Measurements from ENCODE around the gene GPR89B. TPM values are rescaled to one million over a fixed set of nuclear protein-coding genes. Genes with fewer than 3 reads are reported as not detected.

The GPR89B gene
- total RNA-seq, 2 experiments from 2014 or later: 10.0 to 12.4 TPM

- H3K4me1 Mint-ChIP-seq (ENCODE audit: low read depth): peaks cover 8% of the 10 kb centered on the region
- Histone ChIP-seq H3K36me3 (ENCODE audit: insufficient read depth, low read length) (no peaks in the 10 kb centered on the region), H3K4me3 (ENCODE audit: low read length) (no peak overlapping the region), H3K27me3 (ENCODE audit: control insufficient read depth in 1 of 2, insufficient read depth in 2 of 2, low read length in 2 of 2) (no peaks in the 10 kb centered on the region), H3K9me3 (ENCODE audit: control insufficient read depth in 1 of 2, insufficient read depth in 1 of 2, low read length in 2 of 2) (no peaks in the 10 kb centered on the region), H3K4me1 (ENCODE audit: insufficient read depth, low read length) (peaks cover 2% of the 10 kb centered on the region), H3K27ac (ENCODE audit: low read depth in 1 of 2, low read length in 2 of 2) (no peak overlapping the region)
- intact Hi-C loops (cut with DNase I, micrococcal nuclease): loop anchor here (1.0 to 5.0 kb wide), 7 partner anchors 168 to 620 kb away; no protein-coding TSS in a partner anchor
- TF ChIP-seq CTCF (IDR thresholded peaks at IDR 0.05): peak; percentile 99
- H3K36me3 Mint-ChIP-seq (ENCODE audit: low read depth): no peaks in the 10 kb centered on the region
- DNase-seq (peak in 11 of 14 experiments; percentile 4 to 67 (median 15)), ATAC-seq (ENCODE audit: poor library complexity) (peak; percentile 48)
- no peak overlapping the region for H3K4me3 Mint-ChIP-seq
- peaks cover 5% of the 10 kb centered on the region for H3K27me3 Mint-ChIP-seq
- CTCF ChIA-PET: interaction anchor here (0.6 to 1.8 kb wide), 17 partner anchors 8 to 619 kb away, joined by 3 to 21 read pairs (median 5); partner anchors contain the start of genes BCL9 and GJA8
- POLR2A ChIA-PET: interaction anchor here (1.0 to 1.2 kb wide), 2 partner anchors 293 to 619 kb away, joined by 3 read pairs; no protein-coding TSS in a partner anchor
- no peaks in the 10 kb centered on the region for H3K9me3 Mint-ChIP-seq
- H3K27ac Mint-ChIP-seq: no peak overlapping the region
Measured at GRCh38 chr1:147892731-147893214, 35.4 kb upstream of the GPR89B start.

- Histone ChIP-seq H3K9me3 (ENCODE audit: control insufficient read depth in 1 of 2, insufficient read depth in 1 of 2, low read length in 2 of 2) (no peaks in the 10 kb centered on the region), H3K27ac (ENCODE audit: low read depth in 1 of 2, low read length in 2 of 2) (no peak overlapping the region), H3K4me3 (ENCODE audit: low read length) (no peak overlapping the region), H3K27me3 (ENCODE audit: control insufficient read depth in 1 of 2, insufficient read depth in 2 of 2, low read length in 2 of 2) (no peaks in the 10 kb centered on the region), H3K4me1 (ENCODE audit: insufficient read depth, low read length) (peaks cover 2% of the 10 kb centered on the region), H3K36me3 (ENCODE audit: insufficient read depth, low read length) (no peaks in the 10 kb centered on the region)
- no peaks in the 10 kb centered on the region for H3K36me3 Mint-ChIP-seq (ENCODE audit: low read depth)
- peaks cover 5% of the 10 kb centered on the region for H3K27me3 Mint-ChIP-seq
- no peaks in the 10 kb centered on the region for H3K9me3 Mint-ChIP-seq
- no peak for DNase-seq
- TF ChIP-seq CTCF (IDR thresholded peaks at IDR 0.05): no peak
- CTCF ChIA-PET: interaction anchor here (1.2 kb wide), 1 partner anchor 24 kb away, joined by 3 read pairs; no protein-coding TSS in a partner anchor
- POLR2A ChIA-PET: no interaction called here
- intact Hi-C loops (cut with DNase I, micrococcal nuclease): no loop called here
- no peak for ATAC-seq (ENCODE audit: poor library complexity)
- H3K4me3 Mint-ChIP-seq: no peak overlapping the region
- H3K4me1 Mint-ChIP-seq (ENCODE audit: low read depth): peaks cover 3% of the 10 kb centered on the region
- H3K27ac Mint-ChIP-seq: no peak overlapping the region
Measured at GRCh38 chr1:147895123-147895522, 33.1 kb upstream of the GPR89B start.

- H3K4me1 Mint-ChIP-seq (ENCODE audit: low read depth): no peaks in the 10 kb centered on the region
- H3K4me3 Mint-ChIP-seq: no peak overlapping the region
- no peak for ATAC-seq (ENCODE audit: poor library complexity)
- Histone ChIP-seq H3K27me3 (ENCODE audit: control insufficient read depth in 1 of 2, insufficient read depth in 2 of 2, low read length in 2 of 2) (peaks cover 0 to 2% of the 10 kb centered on the region in 2 experiments), H3K27ac (ENCODE audit: low read depth in 1 of 2, low read length in 2 of 2) (no peak overlapping the region), H3K4me3 (ENCODE audit: low read length) (no peak overlapping the region), H3K36me3 (ENCODE audit: insufficient read depth, low read length) (no peaks in the 10 kb centered on the region), H3K9me3 (ENCODE audit: control insufficient read depth in 1 of 2, insufficient read depth in 1 of 2, low read length in 2 of 2) (no peaks in the 10 kb centered on the region), H3K4me1 (ENCODE audit: insufficient read depth, low read length) (no peaks in the 10 kb centered on the region)
- no peak for TF ChIP-seq CTCF (IDR thresholded peaks at IDR 0.05)
- POLR2A ChIA-PET: no interaction called here
- CTCF ChIA-PET: no interaction called here
- intact Hi-C loops (cut with DNase I, micrococcal nuclease): no loop called here
- H3K36me3 Mint-ChIP-seq (ENCODE audit: low read depth): no peaks in the 10 kb centered on the region
- DNase-seq: no peak
- no peaks in the 10 kb centered on the region for H3K9me3 Mint-ChIP-seq
- peaks cover 5% of the 10 kb centered on the region for H3K27me3 Mint-ChIP-seq
- H3K27ac Mint-ChIP-seq: no peak overlapping the region
Measured at GRCh38 chr1:147897029-147897752, 31.0 kb upstream of the GPR89B start.

Data from CD4-positive, alpha-beta T cell (primary cell).